GM21515 (cell line): ENCODE results near the gene CAT.

Source experiments
- ATAC-seq: cut with Tn5 transposase; IDR thresholded peaks from one replicate; pipeline ENCODE4 v1.9.1; 2021; ENCODE audit not compliant: unreplicated experiment

The CAT gene

DNA sequence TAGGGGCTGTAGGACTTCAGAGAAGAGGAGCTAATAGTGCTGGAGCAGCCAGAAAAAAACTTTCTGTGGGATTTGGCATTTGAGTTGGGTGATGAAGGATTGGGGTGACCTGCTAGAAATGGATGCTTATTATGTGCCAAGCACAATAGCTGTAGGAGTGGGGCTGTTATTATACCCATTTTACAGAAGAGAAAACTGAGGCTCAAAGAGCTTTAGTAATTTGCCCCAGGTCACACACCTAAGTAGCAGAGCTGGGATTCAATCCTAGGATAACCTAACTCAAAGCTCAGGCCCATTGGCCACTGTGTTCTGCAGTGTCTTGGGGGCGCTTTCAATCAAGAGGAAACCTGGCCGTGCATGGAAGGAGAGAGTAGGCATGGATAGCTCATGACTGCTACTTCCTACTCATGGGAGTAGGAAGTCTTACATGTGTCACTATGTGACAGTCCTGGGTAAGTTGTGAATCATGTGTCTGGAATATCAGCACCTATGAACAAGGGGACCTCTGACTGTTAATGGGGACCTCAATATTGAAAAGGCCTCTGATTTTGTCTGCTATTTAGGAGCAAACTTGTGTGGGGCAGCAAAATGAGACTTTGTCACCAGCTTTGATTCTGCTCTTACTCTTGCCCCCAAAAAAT lies 81.0 kb downstream of the CAT start:
- ATAC-seq, result no peak

- ATAC-seq, result no peak
These were observed 82.5 kb downstream of the CAT start for GRCh38 chr11:34521265-34521664.
